Thyroid gland (tissue), 4 donors: Measurements from ENCODE around the gene MYADML2.

Experiments used
- POLR2A ChIP-seq, 2 donors: fragments of 450-650 bp; IDR thresholded peaks; one replicate each; pipeline ENCODE4 v1.6.1; 2017; ENCODE audit warnings: antibody characterized with exemption in 2 of 2, mild to moderate bottlenecking in 2 of 2, moderate library complexity in 1 of 2
- TF ChIP-seq, protein P1 (sequence below), 6 experiments: fragments of 200-600 bp in 3 of 6; fragments of 450-650 bp in 3 of 6; sonication (generic) in 3 of 6; IDR thresholded peaks; one replicate each; pipeline ENCODE4 v1.5.1; 2016 to 2019; ENCODE audit warnings: antibody characterized with exemption in 6 of 6, mild to moderate bottlenecking in 2 of 6, inconsistent platforms in 1 of 6, moderate library complexity in 1 of 6

DNA sequence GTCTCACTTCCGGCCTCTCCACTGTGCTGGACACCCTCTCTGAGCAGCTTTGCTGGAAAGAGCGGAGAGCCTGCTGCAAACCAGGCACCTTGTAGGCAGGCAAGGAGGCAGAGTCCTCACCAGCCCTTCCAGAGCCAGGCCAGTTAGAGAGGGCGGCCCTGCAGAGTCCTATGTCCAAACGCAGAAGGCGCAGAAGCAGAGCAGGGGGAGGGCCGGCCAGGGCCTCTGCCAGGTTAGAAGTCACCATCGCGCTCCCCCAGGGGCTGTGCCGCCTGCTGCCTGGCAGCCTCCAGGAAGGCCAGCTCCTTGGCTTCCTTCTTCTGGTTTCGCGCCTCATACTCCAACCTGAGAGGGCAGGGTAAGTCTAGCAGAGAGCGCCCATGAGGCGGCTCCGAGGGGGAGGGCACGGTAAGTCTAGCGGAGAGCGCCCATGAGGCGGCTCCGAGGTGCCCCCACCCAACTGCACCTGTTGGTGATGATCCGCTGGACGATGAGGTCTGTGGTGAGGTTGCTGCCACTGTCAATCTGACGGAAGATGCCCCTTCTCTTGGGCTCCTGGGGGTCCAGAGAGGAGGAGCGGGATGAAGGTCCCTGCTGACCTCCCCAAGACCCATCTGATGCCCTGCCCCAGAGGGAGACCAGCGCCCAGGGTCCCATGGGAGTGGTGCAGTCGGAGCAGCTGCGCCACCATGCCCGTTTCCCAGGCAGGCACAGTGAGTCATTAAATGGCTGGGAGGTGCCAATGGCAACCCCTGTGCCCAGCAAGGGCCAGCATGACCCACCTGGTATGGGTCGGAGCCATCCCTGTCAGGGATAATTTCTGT, 42.2 kb downstream of the MYADML2 start:
- TF ChIP-seq, protein P1, sequence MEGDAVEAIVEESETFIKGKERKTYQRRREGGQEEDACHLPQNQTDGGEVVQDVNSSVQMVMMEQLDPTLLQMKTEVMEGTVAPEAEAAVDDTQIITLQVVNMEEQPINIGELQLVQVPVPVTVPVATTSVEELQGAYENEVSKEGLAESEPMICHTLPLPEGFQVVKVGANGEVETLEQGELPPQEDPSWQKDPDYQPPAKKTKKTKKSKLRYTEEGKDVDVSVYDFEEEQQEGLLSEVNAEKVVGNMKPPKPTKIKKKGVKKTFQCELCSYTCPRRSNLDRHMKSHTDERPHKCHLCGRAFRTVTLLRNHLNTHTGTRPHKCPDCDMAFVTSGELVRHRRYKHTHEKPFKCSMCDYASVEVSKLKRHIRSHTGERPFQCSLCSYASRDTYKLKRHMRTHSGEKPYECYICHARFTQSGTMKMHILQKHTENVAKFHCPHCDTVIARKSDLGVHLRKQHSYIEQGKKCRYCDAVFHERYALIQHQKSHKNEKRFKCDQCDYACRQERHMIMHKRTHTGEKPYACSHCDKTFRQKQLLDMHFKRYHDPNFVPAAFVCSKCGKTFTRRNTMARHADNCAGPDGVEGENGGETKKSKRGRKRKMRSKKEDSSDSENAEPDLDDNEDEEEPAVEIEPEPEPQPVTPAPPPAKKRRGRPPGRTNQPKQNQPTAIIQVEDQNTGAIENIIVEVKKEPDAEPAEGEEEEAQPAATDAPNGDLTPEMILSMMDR (IDR thresholded peaks at IDR 0.05) = no peak
- TF ChIP-seq POLR2A (IDR thresholded peaks at IDR 0.05) = no peak
